Measurements from ENCODE around the gene ABTB1. TPM values are rescaled to one million over a fixed set of nuclear protein-coding genes. Genes with fewer than 3 reads are reported as not detected.

ABTB1 gene
- total RNA-seq, 1 experiment from 2014 or later, result 27.2 TPM

DNA sequence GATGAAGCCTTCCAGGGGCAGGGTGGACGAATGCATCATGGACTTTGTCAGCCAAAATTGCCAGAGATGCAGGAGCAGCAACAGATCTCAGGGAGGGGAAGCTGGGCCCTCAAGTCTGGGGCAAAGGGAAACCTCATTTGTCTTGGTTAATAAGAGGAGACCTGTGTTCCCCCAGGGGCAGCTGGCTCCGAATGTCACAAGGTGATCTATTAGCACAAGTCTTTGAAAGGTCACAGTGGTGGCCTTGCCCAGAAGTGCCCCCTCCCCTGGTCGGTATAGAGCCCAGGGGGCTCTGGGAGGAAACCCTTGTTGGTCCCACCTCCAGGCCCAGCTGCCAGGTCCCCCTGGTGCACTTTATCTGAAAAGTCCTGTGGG is 46.2 kb downstream of the ABTB1 start:
- BruUV-seq (replicated peaks), result no TSS peak
- CTCF ChIA-PET, result no interaction called here
- H3K4me3 Mint-ChIP-seq (ENCODE audit: low read depth, unreplicated experiment), result no peak overlapping the region

DNA sequence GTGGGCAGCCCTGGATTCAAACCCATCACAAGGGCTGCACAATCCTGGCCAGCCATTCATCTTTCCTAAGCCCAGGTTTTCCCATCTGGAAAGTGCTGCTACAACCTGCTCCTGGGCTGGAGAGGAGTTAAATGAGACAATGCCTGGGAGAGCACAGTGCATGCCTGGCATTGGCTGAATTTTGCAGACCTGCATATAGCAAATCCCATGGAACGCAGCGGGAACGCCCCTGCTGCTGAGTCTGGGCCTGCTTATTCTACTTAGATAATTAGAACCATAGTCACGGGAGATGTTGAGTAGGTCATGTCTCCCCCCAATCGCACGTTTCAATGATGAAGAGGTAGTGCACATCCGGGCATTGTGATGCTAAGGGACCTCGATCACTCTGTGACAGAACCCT is 46.6 kb downstream of the ABTB1 start:
- H3K4me3 Mint-ChIP-seq (ENCODE audit: low read depth, unreplicated experiment), result no peak overlapping the region

More for the DNA sequence above, 46.2 kb downstream of the ABTB1 start:
- Mint-ChIP-seq H3K36me3 (ENCODE audit: insufficient read depth, unreplicated experiment) (no peaks in the 10 kb centered on the region), H3K4me1 (ENCODE audit: low read depth, unreplicated experiment) (no peaks in the 10 kb centered on the region), H3K27me3 (ENCODE audit: unreplicated experiment) (no peaks in the 10 kb centered on the region), H3K9me3 (ENCODE audit: low read depth, unreplicated experiment) (no peaks in the 10 kb centered on the region), H3K27ac (ENCODE audit: unreplicated experiment) (no peak overlapping the region)
- no peak for DNase-seq
- intact Hi-C loops (cut with micrococcal nuclease; ENCODE audit: unreplicated experiment), result no loop called here
- TF ChIP-seq, protein P1, sequence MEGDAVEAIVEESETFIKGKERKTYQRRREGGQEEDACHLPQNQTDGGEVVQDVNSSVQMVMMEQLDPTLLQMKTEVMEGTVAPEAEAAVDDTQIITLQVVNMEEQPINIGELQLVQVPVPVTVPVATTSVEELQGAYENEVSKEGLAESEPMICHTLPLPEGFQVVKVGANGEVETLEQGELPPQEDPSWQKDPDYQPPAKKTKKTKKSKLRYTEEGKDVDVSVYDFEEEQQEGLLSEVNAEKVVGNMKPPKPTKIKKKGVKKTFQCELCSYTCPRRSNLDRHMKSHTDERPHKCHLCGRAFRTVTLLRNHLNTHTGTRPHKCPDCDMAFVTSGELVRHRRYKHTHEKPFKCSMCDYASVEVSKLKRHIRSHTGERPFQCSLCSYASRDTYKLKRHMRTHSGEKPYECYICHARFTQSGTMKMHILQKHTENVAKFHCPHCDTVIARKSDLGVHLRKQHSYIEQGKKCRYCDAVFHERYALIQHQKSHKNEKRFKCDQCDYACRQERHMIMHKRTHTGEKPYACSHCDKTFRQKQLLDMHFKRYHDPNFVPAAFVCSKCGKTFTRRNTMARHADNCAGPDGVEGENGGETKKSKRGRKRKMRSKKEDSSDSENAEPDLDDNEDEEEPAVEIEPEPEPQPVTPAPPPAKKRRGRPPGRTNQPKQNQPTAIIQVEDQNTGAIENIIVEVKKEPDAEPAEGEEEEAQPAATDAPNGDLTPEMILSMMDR (IDR thresholded peaks at IDR 0.05; ENCODE audit: unreplicated experiment), result no peak

DNA sequence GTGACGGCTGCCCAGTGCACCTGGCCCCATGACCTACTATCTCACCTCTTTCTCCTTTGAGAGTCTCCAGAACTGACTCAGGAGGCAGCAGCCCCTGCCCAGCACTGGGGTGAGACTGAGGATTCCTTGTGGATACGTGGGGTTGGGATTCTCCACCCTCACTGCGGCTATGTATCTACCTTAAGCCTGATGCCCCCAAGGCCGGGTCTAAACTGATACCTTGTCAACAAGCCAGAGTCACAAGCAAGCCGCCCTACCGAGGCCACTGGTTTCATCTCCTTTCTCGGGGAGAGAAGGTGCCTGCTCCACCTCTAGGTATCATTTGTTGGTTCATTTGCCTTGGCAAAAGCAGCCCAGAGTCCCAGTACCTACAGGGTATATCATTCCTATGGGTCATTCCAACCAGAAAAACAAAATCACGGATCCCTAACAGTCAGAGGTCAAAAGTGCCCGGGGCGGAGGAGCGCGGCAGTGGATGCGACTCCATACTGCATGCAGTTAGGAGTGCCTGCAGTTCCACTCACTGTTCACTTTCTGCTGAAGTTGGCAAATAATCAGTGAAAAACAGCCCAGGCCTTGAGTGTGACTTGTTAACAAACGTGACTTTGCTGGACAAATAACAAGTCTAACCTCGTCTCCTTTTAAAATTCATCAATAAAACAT is 47.5 kb downstream of the ABTB1 start:
- H3K27me3 Mint-ChIP-seq (ENCODE audit: unreplicated experiment), result no peaks in the 10 kb centered on the region
- no peaks in the 10 kb centered on the region for H3K36me3 Mint-ChIP-seq (ENCODE audit: insufficient read depth, unreplicated experiment)
- H3K4me3 Mint-ChIP-seq (ENCODE audit: low read depth, unreplicated experiment), result no peak overlapping the region
- CTCF ChIA-PET, result no interaction called here
- TF ChIP-seq, protein P1 (IDR thresholded peaks at IDR 0.05; ENCODE audit: unreplicated experiment), result no peak
- no TSS peak for BruUV-seq (replicated peaks)
- no peaks in the 10 kb centered on the region for H3K4me1 Mint-ChIP-seq (ENCODE audit: low read depth, unreplicated experiment)
- intact Hi-C loops (cut with micrococcal nuclease; ENCODE audit: unreplicated experiment), result no loop called here
- no peak for DNase-seq
- H3K27ac Mint-ChIP-seq (ENCODE audit: unreplicated experiment), result no peak overlapping the region
- H3K9me3 Mint-ChIP-seq (ENCODE audit: low read depth, unreplicated experiment), result peaks cover 2% of the 10 kb centered on the region

More for the DNA sequence above, 46.6 kb downstream of the ABTB1 start:
- no peaks in the 10 kb centered on the region for H3K27me3 Mint-ChIP-seq (ENCODE audit: unreplicated experiment)
- no peaks in the 10 kb centered on the region for H3K4me1 Mint-ChIP-seq (ENCODE audit: low read depth, unreplicated experiment)
- no peak for DNase-seq
- TF ChIP-seq, protein P1 (IDR thresholded peaks at IDR 0.05; ENCODE audit: unreplicated experiment), result no peak
- CTCF ChIA-PET, result no interaction called here
- no peaks in the 10 kb centered on the region for H3K36me3 Mint-ChIP-seq (ENCODE audit: insufficient read depth, unreplicated experiment)
- intact Hi-C loops (cut with micrococcal nuclease; ENCODE audit: unreplicated experiment), result no loop called here
- BruUV-seq (replicated peaks), result no TSS peak
- no peak overlapping the region for H3K27ac Mint-ChIP-seq (ENCODE audit: unreplicated experiment)
- no peaks in the 10 kb centered on the region for H3K9me3 Mint-ChIP-seq (ENCODE audit: low read depth, unreplicated experiment)

DNA sequence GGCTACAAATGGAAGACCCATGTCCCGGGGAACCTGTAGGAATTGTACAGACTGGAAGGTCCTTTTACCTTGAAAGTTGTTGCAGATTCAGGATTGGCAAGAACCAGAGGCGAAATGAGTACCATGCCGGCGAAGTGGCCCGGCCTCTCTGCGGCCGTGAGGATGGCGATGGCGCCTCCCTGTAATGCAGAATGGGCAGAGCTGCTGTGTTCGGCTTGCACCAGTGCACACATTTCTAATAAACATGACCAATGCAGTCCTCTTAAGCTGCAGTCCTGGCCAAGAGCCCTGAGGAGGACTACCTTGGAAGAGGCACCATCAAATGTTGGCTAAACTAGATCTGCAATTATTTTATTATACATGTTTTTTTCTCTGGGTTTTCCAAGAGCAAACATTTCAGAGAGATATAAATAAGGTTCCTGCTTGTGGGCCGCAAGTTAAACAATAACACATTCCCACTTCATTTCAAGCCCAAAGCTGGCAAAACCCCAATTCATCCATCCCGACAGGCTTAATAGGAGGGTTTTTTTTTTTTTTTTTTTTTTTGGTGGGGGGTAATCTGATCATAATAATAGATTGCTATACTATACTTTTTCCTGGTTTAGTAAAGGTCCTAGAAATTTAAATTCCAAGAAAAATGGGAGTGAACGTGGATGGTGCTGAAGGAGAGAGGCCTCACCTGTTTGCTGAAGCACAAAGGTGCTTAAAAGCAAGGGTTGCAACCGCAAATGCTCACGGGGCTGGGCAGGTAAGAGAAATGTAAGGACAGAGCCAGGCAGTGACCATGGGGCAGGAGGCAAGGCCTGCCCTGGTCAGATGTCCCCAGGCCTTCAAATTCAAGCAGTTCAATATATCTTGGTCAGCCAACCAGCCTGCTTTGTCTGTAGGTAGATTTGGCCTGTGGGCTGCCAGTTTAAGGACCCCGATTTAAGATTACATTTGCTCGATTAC is 48.5 kb downstream of the ABTB1 start:
- intact Hi-C loops (cut with micrococcal nuclease; ENCODE audit: unreplicated experiment), result no loop called here
- H3K27ac Mint-ChIP-seq (ENCODE audit: unreplicated experiment), result no peak overlapping the region
- peaks cover 2% of the 10 kb centered on the region for H3K9me3 Mint-ChIP-seq (ENCODE audit: low read depth, unreplicated experiment)
- H3K27me3 Mint-ChIP-seq (ENCODE audit: unreplicated experiment), result no peaks in the 10 kb centered on the region
- TF ChIP-seq, protein P1 (IDR thresholded peaks at IDR 0.05; ENCODE audit: unreplicated experiment), result no peak
- CTCF ChIA-PET, result no interaction called here
- H3K4me1 Mint-ChIP-seq (ENCODE audit: low read depth, unreplicated experiment), result no peaks in the 10 kb centered on the region
- BruUV-seq (replicated peaks), result no TSS peak
- DNase-seq, result no peak
- no peaks in the 10 kb centered on the region for H3K36me3 Mint-ChIP-seq (ENCODE audit: insufficient read depth, unreplicated experiment)
- H3K4me3 Mint-ChIP-seq (ENCODE audit: low read depth, unreplicated experiment), result no peak overlapping the region
